Adipocyte (in vitro differentiated cells): ENCODE data around the gene LSP1.

Experiments used
- DNase-seq: peaks from one replicate; pipeline ENCODE4 v3.0.0-alpha.2; 2015; ENCODE audit warnings: low read depth
- H3K27me3 ChIP-seq: replicated peaks from 2 replicates; pipeline ENCODE4 v1.7.0; 2013; ENCODE audit warnings: mild to moderate bottlenecking, low read length, moderate library complexity; ENCODE audit not compliant: control insufficient read depth, insufficient read depth
- H3K36me3 ChIP-seq: 2 replicates; pipeline ENCODE4 v1.7.0; 2013; ENCODE audit warnings: low read length, mild to moderate bottlenecking, moderate library complexity; ENCODE audit not compliant: control insufficient read depth, insufficient read depth, severe bottlenecking
- H3K4me1 ChIP-seq: 2 replicates; pipeline ENCODE4 v1.7.0; 2013; ENCODE audit warnings: mild to moderate bottlenecking, low read length, moderate library complexity; ENCODE audit not compliant: control insufficient read depth, insufficient read depth
- H3K4me3 ChIP-seq: 2 replicates; pipeline ENCODE4 v1.7.0; 2013; ENCODE audit warnings: mild to moderate bottlenecking, low read length, moderate library complexity
- H3K9ac ChIP-seq: 2 replicates; pipeline ENCODE4 v1.7.0; 2013; ENCODE audit warnings: mild to moderate bottlenecking, low read length, moderate library complexity
- H3K9me3 ChIP-seq: 2 replicates; pipeline ENCODE4 v1.7.0; 2013; ENCODE audit warnings: mild to moderate bottlenecking, low read length, moderate library complexity; ENCODE audit not compliant: control insufficient read depth

Gene LSP1

GRCh38 chr11:1825785-1826451 lies 27.0 kb upstream of the LSP1 start:
- Histone ChIP-seq H3K4me1 (peaks cover 23% of the 10 kb centered on the region), H3K27me3 (peaks cover 13% of the 10 kb centered on the region), H3K9me3 (peaks cover 6% of the 10 kb centered on the region), H3K9ac (no peak overlapping the region), H3K36me3 (no peaks in the 10 kb centered on the region), H3K4me3 (no peak overlapping the region)
- DNase-seq: no peak

DNA sequence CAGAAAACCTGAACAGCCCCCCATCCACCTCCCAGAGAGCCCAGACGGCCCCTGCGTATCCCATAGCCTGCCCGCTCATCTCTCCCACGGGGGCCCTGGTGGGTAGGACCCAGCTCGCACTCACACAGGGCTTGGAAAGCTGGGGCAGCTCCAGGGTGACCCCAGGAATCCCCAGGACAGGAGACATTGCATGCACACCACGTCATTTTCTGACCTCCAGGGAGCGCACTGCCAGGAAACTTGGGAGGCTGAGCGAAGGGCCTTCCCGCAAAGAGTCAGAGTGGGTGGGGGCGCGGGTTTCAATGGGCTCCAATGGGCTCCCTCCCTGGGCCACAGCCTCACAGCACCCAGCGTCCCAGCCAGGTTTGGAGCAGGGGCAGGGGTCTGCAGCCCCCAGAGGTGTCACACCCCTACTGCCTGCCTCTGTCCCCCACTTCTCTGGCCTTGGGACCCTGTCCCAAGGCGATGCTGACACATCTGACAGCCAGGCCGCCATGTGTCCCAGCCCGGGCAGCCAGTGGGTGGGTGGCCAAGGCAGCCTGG lies 26.3 kb upstream of the LSP1 start:
- Histone ChIP-seq H3K36me3 (no peaks in the 10 kb centered on the region), H3K27me3 (peaks cover 12% of the 10 kb centered on the region), H3K4me1 (peaks cover 23% of the 10 kb centered on the region), H3K9ac (no peak overlapping the region), H3K4me3 (no peak overlapping the region), H3K9me3 (peaks cover 3% of the 10 kb centered on the region)
- peak; percentile 30 for DNase-seq

DNA sequence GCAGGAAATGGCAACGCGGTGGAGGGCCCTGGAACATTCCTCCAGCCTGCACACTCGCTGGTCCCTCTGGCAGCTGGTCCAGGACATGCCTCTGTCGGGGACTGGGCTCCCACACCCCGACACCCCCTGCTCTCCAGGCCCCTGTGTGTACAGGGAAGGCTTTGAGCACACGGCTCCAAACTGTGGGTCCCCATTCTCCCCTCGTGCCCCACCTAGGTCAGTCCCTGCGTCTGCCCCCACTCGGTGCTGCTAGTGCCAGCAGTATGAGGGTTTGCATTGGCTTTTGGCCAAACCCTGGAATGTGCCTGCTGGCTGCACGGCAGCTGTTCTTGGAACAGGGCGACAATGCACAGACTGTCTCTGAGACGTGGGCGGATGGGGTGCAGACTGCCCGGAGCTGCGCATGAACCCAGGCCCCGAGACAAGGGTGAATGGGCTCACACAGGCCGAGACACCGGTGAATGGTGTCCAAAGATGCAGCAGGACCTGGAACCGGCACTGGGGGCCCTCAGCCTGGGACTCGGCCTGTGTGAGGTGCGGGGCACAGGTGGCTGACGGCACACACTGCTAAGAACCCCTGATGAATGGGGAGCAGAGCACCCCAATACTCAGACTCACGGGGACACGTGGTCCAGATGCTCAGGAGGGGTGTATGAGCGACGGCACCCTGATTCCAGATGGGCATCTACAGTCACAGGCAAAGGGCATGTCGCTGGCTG lies 25.6 kb upstream of the LSP1 start:
- Histone ChIP-seq H3K4me3 (no peak overlapping the region), H3K27me3 (peaks cover 15% of the 10 kb centered on the region), H3K9ac (no peak overlapping the region), H3K36me3 (no peaks in the 10 kb centered on the region), H3K4me1 (peaks cover 23% of the 10 kb centered on the region), H3K9me3 (no peaks in the 10 kb centered on the region)
- DNase-seq: peak; percentile 88

GRCh38 chr11:1827931-1828330 lies 25.0 kb upstream of the LSP1 start:
- Histone ChIP-seq H3K4me1 (peaks cover 23% of the 10 kb centered on the region), H3K27me3 (peaks cover 15% of the 10 kb centered on the region), H3K9ac (no peak overlapping the region)

GRCh38 chr11:1828542-1828941 lies 24.3 kb upstream of the LSP1 start:
- Histone ChIP-seq H3K4me3 (no peak overlapping the region), H3K36me3 (no peaks in the 10 kb centered on the region), H3K9ac (no peak overlapping the region), H3K9me3 (no peaks in the 10 kb centered on the region), H3K27me3 (peaks cover 15% of the 10 kb centered on the region), H3K4me1 (peaks cover 23% of the 10 kb centered on the region)
- DNase-seq: no peak

More at GRCh38 chr11:1827931-1828330, 25.0 kb upstream of the LSP1 start:
- DNase-seq: no peak
- no peaks in the 10 kb centered on the region for H3K9me3 ChIP-seq
- H3K4me3 ChIP-seq: no peak overlapping the region
- no peaks in the 10 kb centered on the region for H3K36me3 ChIP-seq

GRCh38 chr11:1829039-1829820 lies 23.7 kb upstream of the LSP1 start:
- peaks cover 15% of the 10 kb centered on the region for H3K27me3 ChIP-seq
- peak; percentile 75 for DNase-seq
- H3K4me1 ChIP-seq: peaks cover 23% of the 10 kb centered on the region
- no peaks in the 10 kb centered on the region for H3K9me3 ChIP-seq
- no peaks in the 10 kb centered on the region for H3K36me3 ChIP-seq
- H3K9ac ChIP-seq: no peak overlapping the region
- no peak overlapping the region for H3K4me3 ChIP-seq

GRCh38 chr11:1830004-1830321 lies 22.9 kb upstream of the LSP1 start:
- H3K4me3 ChIP-seq: no peak overlapping the region
- no peak overlapping the region for H3K9ac ChIP-seq
- H3K27me3 ChIP-seq: peaks cover 20% of the 10 kb centered on the region
- no peaks in the 10 kb centered on the region for H3K36me3 ChIP-seq
- no peak for DNase-seq
- H3K4me1 ChIP-seq: peaks cover 23% of the 10 kb centered on the region
- H3K9me3 ChIP-seq: no peaks in the 10 kb centered on the region

- H3K9ac ChIP-seq: no peak overlapping the region
- no peak for DNase-seq
- peaks cover 20% of the 10 kb centered on the region for H3K27me3 ChIP-seq
These were observed 22.3 kb upstream of the LSP1 start for GRCh38 chr11:1830322-1831223.

GRCh38 chr11:1831338-1832210 lies 21.3 kb upstream of the LSP1 start:
- H3K27me3 ChIP-seq: peaks cover 20% of the 10 kb centered on the region
- H3K36me3 ChIP-seq: no peaks in the 10 kb centered on the region
- no peak overlapping the region for H3K9ac ChIP-seq
- no peak overlapping the region for H3K4me3 ChIP-seq
- no peaks in the 10 kb centered on the region for H3K9me3 ChIP-seq
- no peak for DNase-seq
- H3K4me1 ChIP-seq: peaks cover 20% of the 10 kb centered on the region

More at GRCh38 chr11:1830322-1831223, 22.3 kb upstream of the LSP1 start:
- Histone ChIP-seq H3K9me3 (no peaks in the 10 kb centered on the region), H3K4me3 (no peak overlapping the region), H3K36me3 (no peaks in the 10 kb centered on the region), H3K4me1 (peaks cover 23% of the 10 kb centered on the region)
